Measurements from ENCODE around the gene FKTN.

FKTN gene

GRCh38 chr9:105679257-105680022 is 121.5 kb downstream of the FKTN start:
- DNase-seq = no peak

- no peak for DNase-seq
Observed at GRCh38 chr9:105681313-105681712, 123.4 kb downstream of the FKTN start.

GRCh38 chr9:105681724-105682123 is 123.8 kb downstream of the FKTN start:
- no peak for DNase-seq

GRCh38 chr9:105683688-105684275 is 125.9 kb downstream of the FKTN start:
- DNase-seq = no peak

DNA sequence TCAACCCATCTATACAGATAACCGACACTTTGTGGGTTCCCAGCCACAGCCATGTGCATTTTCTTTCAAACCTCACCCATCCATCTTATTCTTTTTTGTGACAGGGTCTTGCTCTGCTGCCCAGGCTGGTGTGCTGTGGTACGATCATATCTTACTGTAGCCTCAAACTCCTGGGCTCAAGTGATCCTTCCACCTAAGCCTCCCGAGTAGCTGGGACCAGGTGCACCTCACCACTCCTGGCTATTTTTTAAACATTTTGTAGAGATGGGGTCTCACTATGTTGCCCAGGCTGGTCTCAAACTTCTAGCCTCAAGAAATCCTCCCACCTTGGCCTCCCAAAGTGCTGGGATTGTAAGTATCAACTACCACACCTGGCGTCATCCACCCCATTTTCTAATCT is 129.0 kb downstream of the FKTN start:
- DNase-seq = no peak
